Astrocyte (in vitro differentiated cells and primary cell): ENCODE measurements around the gene GLRX2. TPM values are rescaled to one million over a fixed set of nuclear protein-coding genes. Genes with fewer than 3 reads are reported as not detected.
A peak's percentile ranks its signal among the peaks of the same experiment; 100 is the strongest.

ENCODE experiments used
- DNase-seq: peaks from one replicate; pipeline ENCODE4 v3.0.0-alpha.2; 2010; ENCODE audit warnings: low read depth
- FAIRE-seq: peaks from 2 replicates; lab custom pipeline; 2011; peaks lifted over from hg19 to GRCh38; lab: Jason Lieb, UNC
- H2AFZ ChIP-seq: 2 replicates; pipeline ENCODE4 v1.6.0; 2012; ENCODE audit warnings: low read depth, low read length, inconsistent platforms
- H3K27ac ChIP-seq: 2 replicates; pipeline ENCODE4 v1.5.1; 2011; ENCODE audit warnings: low read depth, low read length, inconsistent platforms
- H3K27me3 ChIP-seq: 2 replicates; pipeline ENCODE4 v1.6.0; 2011; ENCODE audit warnings: low read length, inconsistent platforms; ENCODE audit not compliant: insufficient read depth
- H3K36me3 ChIP-seq: 2 replicates; pipeline ENCODE4 v1.5.1; 2011; ENCODE audit warnings: low read length, inconsistent platforms; ENCODE audit not compliant: insufficient read depth
- H3K4me1 ChIP-seq: 2 replicates; pipeline ENCODE4 v1.5.1; 2011; ENCODE audit warnings: low read length, inconsistent platforms; ENCODE audit not compliant: insufficient read depth
- H3K4me2 ChIP-seq: 2 replicates; pipeline ENCODE4 v1.6.0; 2012; ENCODE audit warnings: low read length, inconsistent platforms
- H3K4me3 ChIP-seq: 2 replicates; pipeline ENCODE4 v1.5.1; 2011; ENCODE audit warnings: low read depth, mild to moderate bottlenecking, low read length, inconsistent platforms; ENCODE audit not compliant: insufficient read depth
- H3K79me2 ChIP-seq: 2 replicates; pipeline ENCODE4 v1.6.0; 2012; ENCODE audit warnings: mild to moderate bottlenecking, low read length, inconsistent platforms; ENCODE audit not compliant: insufficient read depth
- H3K9ac ChIP-seq: 2 replicates; pipeline ENCODE4 v1.6.0; 2012; ENCODE audit warnings: mild to moderate bottlenecking, low read length, inconsistent platforms
- H3K9me3 ChIP-seq: 2 replicates; pipeline ENCODE4 v1.5.1; 2012; ENCODE audit warnings: low read depth, mild to moderate bottlenecking, low read length, inconsistent platforms; ENCODE audit not compliant: insufficient read depth
- H4K20me1 ChIP-seq: 2 replicates; pipeline ENCODE4 v1.6.0; 2012; ENCODE audit warnings: low read length, inconsistent platforms; ENCODE audit not compliant: insufficient read depth
- H3K27ac Mint-ChIP-seq: one replicate; pipeline ENCODE4 v1.8.0; 2021; ENCODE audit warnings: mild to moderate bottlenecking, mixed read lengths; ENCODE audit not compliant: unreplicated experiment
- H3K27me3 Mint-ChIP-seq: one replicate; pipeline ENCODE4 v1.8.0; 2021; ENCODE audit warnings: low read depth, mixed read lengths; ENCODE audit not compliant: unreplicated experiment
- H3K36me3 Mint-ChIP-seq: one replicate; pipeline ENCODE4 v1.8.0; 2021; ENCODE audit warnings: low read depth, mixed read lengths; ENCODE audit not compliant: unreplicated experiment
- H3K4me1 Mint-ChIP-seq: one replicate; pipeline ENCODE4 v1.8.0; 2021; ENCODE audit warnings: low read depth, mixed read lengths; ENCODE audit not compliant: unreplicated experiment
- H3K4me3 Mint-ChIP-seq: one replicate; pipeline ENCODE4 v1.8.0; 2021; ENCODE audit warnings: mild to moderate bottlenecking, moderate library complexity, mixed read lengths; ENCODE audit not compliant: unreplicated experiment
- H3K9me3 Mint-ChIP-seq: one replicate; pipeline ENCODE4 v1.8.0; 2021; ENCODE audit warnings: mild to moderate bottlenecking, mixed read lengths; ENCODE audit not compliant: unreplicated experiment
- EZH2 ChIP-seq: IDR thresholded peaks from 2 replicates; pipeline ENCODE4 v1.6.1; 2012; ENCODE audit warnings: mild to moderate bottlenecking, low read length, inconsistent platforms; ENCODE audit not compliant: insufficient read depth
- total RNA-seq: library from RNA; stranded (reverse); gene quantifications from 2 replicates; pipeline ENCODE4 v1.2.1, GENCODE V29; 2021
- TF ChIP-seq, protein P1 (sequence below): IDR thresholded peaks from 2 replicates; pipeline ENCODE4 v1.5.1; 2011; ENCODE audit warnings: low read depth, mild to moderate bottlenecking, inconsistent platforms, low read length, moderate library complexity; ENCODE audit not compliant: insufficient read depth

Gene GLRX2
- total RNA-seq, 1 donor from 2014 or later: 37.1 TPM

- TF ChIP-seq EZH2: no peak
- no peak overlapping the region for H3K4me2 ChIP-seq
- Mint-ChIP-seq H3K27me3 (no peaks in the 10 kb centered on the region), H3K4me1 (peaks cover 11% of the 10 kb centered on the region), H3K27ac (peak overlapping the region; percentile 80), H3K9me3 (no peaks in the 10 kb centered on the region), H3K36me3 (peaks cover 2% of the 10 kb centered on the region), H3K4me3 (no peak overlapping the region)
- peaks cover 7% of the 10 kb centered on the region for H4K20me1 ChIP-seq
- H3K9me3 ChIP-seq: no peaks in the 10 kb centered on the region
- H3K36me3 ChIP-seq: peaks cover 14% of the 10 kb centered on the region
- no peaks in the 10 kb centered on the region for H3K27me3 ChIP-seq
- no peak for FAIRE-seq
- no peak overlapping the region for H3K4me3 ChIP-seq
- no peak overlapping the region for H2AFZ ChIP-seq
- no peak for DNase-seq
- peaks cover 35% of the 10 kb centered on the region for H3K79me2 ChIP-seq
- no peak overlapping the region for H3K27ac ChIP-seq
- peaks cover 7% of the 10 kb centered on the region for H3K4me1 ChIP-seq
- no peak overlapping the region for H3K9ac ChIP-seq
Measured at GRCh38 chr1:193102662-193103061, 2.6 kb downstream of the GLRX2 start.

DNA sequence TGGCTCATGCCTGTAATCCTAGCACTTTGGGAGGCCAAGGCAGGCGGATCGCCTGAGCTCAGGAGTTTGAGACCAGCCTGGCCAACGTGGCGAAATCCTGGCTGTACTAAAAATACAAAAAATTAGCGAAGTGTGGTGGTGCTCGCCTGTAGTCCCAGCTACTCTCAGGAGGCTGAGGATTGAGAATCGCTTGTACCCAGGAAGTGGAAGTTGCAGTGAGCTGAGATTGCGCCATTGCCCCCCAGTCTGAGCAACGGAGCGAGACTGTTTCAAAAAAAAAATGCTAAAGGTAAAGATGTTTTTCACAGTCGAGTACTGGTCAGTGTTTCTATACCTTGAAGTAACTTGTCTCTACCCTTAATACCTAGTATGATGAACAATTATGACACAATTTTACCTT lies 11.1 kb downstream of the GLRX2 start:
- H4K20me1 ChIP-seq: no peaks in the 10 kb centered on the region
- no peaks in the 10 kb centered on the region for H3K9me3 ChIP-seq
- FAIRE-seq (no peak), DNase-seq (no peak)
- no peaks in the 10 kb centered on the region for H3K9me3 Mint-ChIP-seq
- no peak overlapping the region for H3K27ac Mint-ChIP-seq
- no peaks in the 10 kb centered on the region for H3K79me2 ChIP-seq
- no peaks in the 10 kb centered on the region for H3K27me3 Mint-ChIP-seq
- no peak overlapping the region for H3K9ac ChIP-seq
- no peak overlapping the region for H3K4me3 Mint-ChIP-seq
- H3K4me3 ChIP-seq: no peak overlapping the region
- H3K4me1 ChIP-seq: no peaks in the 10 kb centered on the region
- no peaks in the 10 kb centered on the region for H3K27me3 ChIP-seq
- no peak overlapping the region for H3K4me2 ChIP-seq
- no peak for TF ChIP-seq EZH2
- TF ChIP-seq, protein P1, sequence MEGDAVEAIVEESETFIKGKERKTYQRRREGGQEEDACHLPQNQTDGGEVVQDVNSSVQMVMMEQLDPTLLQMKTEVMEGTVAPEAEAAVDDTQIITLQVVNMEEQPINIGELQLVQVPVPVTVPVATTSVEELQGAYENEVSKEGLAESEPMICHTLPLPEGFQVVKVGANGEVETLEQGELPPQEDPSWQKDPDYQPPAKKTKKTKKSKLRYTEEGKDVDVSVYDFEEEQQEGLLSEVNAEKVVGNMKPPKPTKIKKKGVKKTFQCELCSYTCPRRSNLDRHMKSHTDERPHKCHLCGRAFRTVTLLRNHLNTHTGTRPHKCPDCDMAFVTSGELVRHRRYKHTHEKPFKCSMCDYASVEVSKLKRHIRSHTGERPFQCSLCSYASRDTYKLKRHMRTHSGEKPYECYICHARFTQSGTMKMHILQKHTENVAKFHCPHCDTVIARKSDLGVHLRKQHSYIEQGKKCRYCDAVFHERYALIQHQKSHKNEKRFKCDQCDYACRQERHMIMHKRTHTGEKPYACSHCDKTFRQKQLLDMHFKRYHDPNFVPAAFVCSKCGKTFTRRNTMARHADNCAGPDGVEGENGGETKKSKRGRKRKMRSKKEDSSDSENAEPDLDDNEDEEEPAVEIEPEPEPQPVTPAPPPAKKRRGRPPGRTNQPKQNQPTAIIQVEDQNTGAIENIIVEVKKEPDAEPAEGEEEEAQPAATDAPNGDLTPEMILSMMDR: no peak
- peaks cover 6% of the 10 kb centered on the region for H3K36me3 ChIP-seq
- no peaks in the 10 kb centered on the region for H3K36me3 Mint-ChIP-seq
- H2AFZ ChIP-seq: no peak overlapping the region
- no peak overlapping the region for H3K27ac ChIP-seq
- no peaks in the 10 kb centered on the region for H3K4me1 Mint-ChIP-seq

- TF ChIP-seq EZH2: no peak
- TF ChIP-seq, protein P1: no peak
- no peak overlapping the region for H3K27ac Mint-ChIP-seq
- no peaks in the 10 kb centered on the region for H3K4me1 Mint-ChIP-seq
- Histone ChIP-seq H3K4me2 (no peak overlapping the region), H3K9ac (no peak overlapping the region), H3K4me1 (no peaks in the 10 kb centered on the region), H3K27ac (no peak overlapping the region), H3K9me3 (no peaks in the 10 kb centered on the region), H3K79me2 (no peaks in the 10 kb centered on the region), H3K4me3 (no peak overlapping the region), H3K27me3 (no peaks in the 10 kb centered on the region), H3K36me3 (peaks cover 11% of the 10 kb centered on the region), H4K20me1 (no peaks in the 10 kb centered on the region), H2AFZ (no peak overlapping the region)
- FAIRE-seq (no peak), DNase-seq (no peak)
- H3K27me3 Mint-ChIP-seq: no peaks in the 10 kb centered on the region
- no peaks in the 10 kb centered on the region for H3K9me3 Mint-ChIP-seq
- no peaks in the 10 kb centered on the region for H3K36me3 Mint-ChIP-seq
- no peak overlapping the region for H3K4me3 Mint-ChIP-seq
Measured at GRCh38 chr1:193090865-193091264, 14.3 kb downstream of the GLRX2 start.
